SU-DHL-6 (cell line): ENCODE data around the gene GSTT2.

Experiments used
- CTCF ChIP-seq: fragments of 200-600 bp; sonication (generic); IDR thresholded peaks from one replicate; pipeline ENCODE4 v1.5.1; 2017; ENCODE audit warnings: antibody characterized with exemption, mild to moderate bottlenecking, low read length, moderate library complexity; ENCODE audit not compliant: insufficient read depth, poor library complexity, severe bottlenecking
- EZH2phosphoT487 ChIP-seq: fragments of 200-600 bp; sonication (generic), shearing (Covaris generic); conservative IDR thresholded peaks from 2 replicates; pipeline ENCODE4 v1.6.1; 2018; ENCODE audit warnings: mild to moderate bottlenecking, antibody characterized with exemption, low read length, moderate library complexity, mixed read lengths

DNA sequence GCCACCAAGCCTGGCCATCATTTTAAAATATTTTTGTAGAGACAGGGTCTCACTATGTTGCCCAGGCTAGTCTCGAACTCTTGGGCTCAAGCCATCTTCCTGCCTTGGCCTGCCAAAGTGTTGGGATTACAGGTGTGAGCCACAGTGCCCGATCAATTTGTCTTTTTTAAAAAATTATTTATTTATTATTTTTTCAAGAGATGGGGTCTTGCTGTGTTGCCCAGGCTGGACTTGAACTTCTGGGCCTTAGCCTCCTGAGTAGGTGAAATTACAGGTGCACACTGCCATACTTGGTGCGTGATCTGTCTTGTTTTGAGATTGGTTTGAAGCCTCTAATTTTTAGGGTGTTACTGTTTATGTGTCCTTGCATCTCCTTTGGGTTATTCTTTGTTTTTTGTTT, 41.4 kb downstream of the GSTT2 start:
- TF ChIP-seq CTCF (no peak), EZH2phosphoT487 (no peak)
